ENCODE data around the gene OR13C9.
"Not testable (repeated sequence)": the region's sequence is repeated elsewhere in the genome, so short reads cannot be mapped to it uniquely, and the experiment has no call there.

The OR13C9 gene, protein sequence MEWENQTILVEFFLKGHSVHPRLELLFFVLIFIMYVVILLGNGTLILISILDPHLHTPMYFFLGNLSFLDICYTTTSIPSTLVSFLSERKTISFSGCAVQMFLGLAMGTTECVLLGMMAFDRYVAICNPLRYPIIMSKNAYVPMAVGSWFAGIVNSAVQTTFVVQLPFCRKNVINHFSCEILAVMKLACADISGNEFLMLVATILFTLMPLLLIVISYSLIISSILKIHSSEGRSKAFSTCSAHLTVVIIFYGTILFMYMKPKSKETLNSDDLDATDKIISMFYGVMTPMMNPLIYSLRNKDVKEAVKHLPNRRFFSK

DNA sequence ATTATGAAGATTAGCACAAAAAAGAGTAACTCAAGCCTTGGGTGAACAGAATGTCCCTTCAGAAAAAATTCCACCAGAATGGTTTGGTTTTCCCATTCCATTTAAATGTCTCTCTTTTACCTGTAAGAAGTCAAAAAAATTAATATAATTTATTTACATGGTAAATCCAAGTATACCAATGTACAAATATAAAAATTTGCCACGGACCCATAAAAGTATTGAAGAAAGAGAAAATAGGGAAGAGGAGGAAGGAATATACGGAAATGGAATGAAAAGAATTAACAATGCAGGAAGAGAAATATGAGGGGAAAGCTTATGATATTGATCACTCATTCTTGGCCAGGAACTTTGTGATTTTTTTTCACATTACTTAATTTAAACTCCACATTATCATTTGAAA lies at the start of gene OR13C9:
Gene OR13C9 (minus strand): TSS at position 101 of the 400 bp plus-strand sequence. CDS start 0 bp downstream, at position 101.
- no peak for DNase-seq

DNA sequence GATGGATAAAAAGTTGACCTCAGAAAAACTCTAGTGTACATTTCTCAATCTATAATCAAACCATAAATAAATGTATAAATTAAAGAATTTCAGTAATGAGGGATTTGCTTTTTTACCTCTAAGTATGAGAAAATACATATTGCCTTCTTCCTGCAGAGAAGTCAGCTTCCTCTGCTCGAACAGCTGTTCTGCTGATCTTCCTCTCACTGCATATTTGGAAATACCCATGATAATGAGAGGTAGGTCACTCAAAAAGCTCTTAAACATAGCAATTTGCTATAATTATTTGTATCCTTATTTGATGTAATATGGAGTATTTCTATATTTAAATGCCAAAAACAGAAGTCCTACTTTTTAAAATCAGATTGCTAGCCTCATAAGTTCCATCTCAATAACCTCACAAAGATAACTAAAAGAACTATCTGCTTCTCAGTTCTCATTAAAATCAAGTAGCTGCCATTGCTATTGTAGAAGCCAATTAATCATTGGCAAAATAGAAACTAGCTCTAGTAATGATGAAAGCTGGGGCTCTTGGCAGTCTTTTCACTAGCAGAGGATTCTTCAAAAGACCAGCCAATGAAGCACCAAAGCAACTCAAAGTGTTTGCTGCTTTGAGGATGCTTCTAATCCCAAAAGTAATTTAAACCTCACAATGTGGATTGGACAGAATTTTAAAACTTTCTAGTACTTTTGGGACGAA lies 40.6 kb upstream of the OR13C9 start:
- DNase-seq = no peak

GRCh38 chr9:104635456-104635855 lies 17.5 kb upstream of the OR13C9 start:
- no peak for DNase-seq

DNA sequence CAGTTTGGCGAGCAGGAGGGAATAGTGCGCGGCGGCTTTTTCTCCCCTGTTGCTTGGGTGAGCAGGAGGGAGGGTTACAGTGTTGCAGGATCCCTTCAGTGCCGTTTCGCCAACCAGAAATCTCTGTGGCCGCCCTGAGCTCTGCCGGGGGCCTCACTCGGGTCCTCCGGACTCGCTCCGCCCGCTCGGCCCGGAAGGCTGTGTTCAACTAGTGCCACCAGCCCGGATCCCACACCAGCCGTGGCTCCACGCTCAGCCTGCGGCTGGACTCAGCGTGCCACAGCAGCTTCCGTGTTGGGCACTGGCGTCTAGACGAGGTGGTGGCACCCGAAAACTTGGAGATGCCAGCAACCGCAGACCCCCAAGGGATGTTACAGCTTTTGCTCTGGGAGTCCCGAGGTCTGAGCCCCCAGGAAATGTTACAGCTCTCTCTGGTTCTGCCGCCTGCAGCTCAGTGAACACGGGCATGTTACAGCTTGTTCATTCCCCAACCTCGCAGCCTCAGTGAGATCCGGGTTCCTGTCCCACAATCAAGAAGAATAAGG lies 16.0 kb upstream of the OR13C9 start:
- no peak for DNase-seq

GRCh38 chr9:104625964-104626363 lies 8.0 kb upstream of the OR13C9 start:
- not testable (repeated sequence) for DNase-seq

DNA sequence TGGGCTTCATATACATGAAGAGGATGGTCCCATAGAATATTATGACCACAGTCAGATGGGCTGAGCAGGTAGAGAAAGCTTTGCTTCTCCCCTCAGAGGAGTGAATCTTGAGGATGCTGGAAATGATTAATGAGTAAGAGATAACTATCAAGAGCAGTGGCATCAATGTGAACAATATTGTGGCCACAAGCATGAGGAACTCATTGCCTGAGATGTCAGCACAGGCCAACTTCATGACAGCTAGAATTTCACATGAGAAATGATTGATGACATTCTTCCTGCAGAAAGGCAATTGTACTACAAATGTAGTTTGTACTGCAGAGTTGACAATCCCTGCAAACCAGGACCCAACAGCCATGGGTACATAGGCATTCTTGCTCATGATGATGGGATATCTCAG lies 586 bp downstream of the OR13C9 start:
- no peak for DNase-seq

DNA sequence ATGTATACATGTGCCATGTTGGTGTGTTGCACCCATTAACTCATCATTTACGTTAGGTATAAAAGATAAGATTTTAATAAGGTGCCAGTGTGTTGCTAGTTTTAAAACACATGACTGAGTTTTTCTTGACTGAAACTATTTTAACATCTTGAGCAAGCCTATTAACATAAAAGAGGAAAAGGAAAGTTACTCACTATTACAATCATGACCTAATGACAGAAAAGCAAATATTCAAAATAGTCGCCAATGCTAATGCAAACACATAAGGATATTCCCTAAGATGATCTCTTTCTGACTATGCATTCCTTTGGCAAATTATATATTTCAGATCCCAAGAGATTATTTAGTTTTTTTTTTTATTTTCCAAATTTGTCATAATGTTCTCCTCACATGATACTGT lies 6.8 kb downstream of the OR13C9 start:
- no peak for DNase-seq

DNA sequence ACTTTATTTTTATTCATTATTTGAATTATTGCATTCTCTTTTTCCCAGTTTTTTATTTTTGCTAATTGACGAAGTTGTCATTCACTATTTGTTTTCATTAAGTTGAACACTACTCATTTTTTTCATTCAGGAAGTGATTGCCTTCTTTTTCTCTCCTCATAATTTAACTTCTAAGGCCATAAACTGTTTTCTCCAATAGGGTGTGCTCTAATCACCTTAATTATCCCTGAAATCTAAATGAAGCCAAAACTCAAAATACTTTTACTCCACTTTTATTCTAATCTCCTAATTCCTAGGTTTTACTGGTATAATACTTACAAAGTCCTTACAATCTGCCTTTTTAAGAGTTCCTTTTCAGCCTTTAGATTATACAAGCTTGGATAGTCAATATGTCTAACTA lies 9.7 kb downstream of the OR13C9 start:
- DNase-seq = no peak

GRCh38 chr9:104606152-104606551 lies 11.9 kb downstream of the OR13C9 start:
- no peak for DNase-seq

GRCh38 chr9:104605527-104605926 lies 12.5 kb downstream of the OR13C9 start, which contains the start of gene OR13C2:
Gene OR13C2, minus strand, starts transcription at chr9:104605627. Its CDS starts 0 bp downstream, at chr9:104605627.
- DNase-seq = not testable (repeated sequence)

- DNase-seq = no peak
Observed at GRCh38 chr9:104604801-104605200, 13.2 kb downstream of the OR13C9 start.

GRCh38 chr9:104599313-104599712 lies 18.7 kb downstream of the OR13C9 start, which contains the start of gene OR13C5:
Gene OR13C5, minus strand, starts transcription at chr9:104599413. Its CDS starts 0 bp downstream, at chr9:104599413.
- not testable (repeated sequence) for DNase-seq

- not testable (repeated sequence) for DNase-seq
Observed at GRCh38 chr9:104598749-104599148, 19.3 kb downstream of the OR13C9 start.

- no peak for DNase-seq
Observed at GRCh38 chr9:104589626-104590025, 28.4 kb downstream of the OR13C9 start.

- DNase-seq = no peak
Observed at GRCh38 chr9:104586496-104587180, 31.4 kb downstream of the OR13C9 start.

GRCh38 chr9:104580562-104580961 lies 37.4 kb downstream of the OR13C9 start:
- no peak for DNase-seq

- DNase-seq = no peak
Observed at GRCh38 chr9:104577263-104577662, 40.7 kb downstream of the OR13C9 start.

GRCh38 chr9:104575456-104575855 lies 42.5 kb downstream of the OR13C9 start:
- no peak for DNase-seq

DNA sequence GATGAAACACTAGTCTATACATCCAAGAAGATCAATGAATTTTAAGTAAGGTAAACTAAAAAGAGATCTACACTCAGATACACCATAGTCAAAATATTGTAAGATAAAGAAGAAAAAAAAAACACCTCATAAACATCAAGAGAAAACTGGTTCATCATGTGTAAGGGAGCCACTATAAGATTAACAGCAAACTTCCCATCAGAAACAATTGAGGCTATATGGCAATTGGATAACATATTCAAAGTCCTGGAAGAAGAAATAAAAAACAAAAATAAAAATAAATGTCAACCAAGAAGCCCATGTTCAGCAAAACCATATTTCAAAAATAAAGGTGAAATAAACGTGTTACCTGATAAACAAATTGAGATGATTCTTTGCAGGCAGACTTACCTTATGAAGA lies 45.4 kb downstream of the OR13C9 start:
- DNase-seq = no peak

GRCh38 chr9:104568868-104569267 lies 49.1 kb downstream of the OR13C9 start, which contains the start of gene OR13C8:
Gene OR13C8, plus strand, starts transcription at chr9:104569168. Its CDS starts 0 bp downstream, at chr9:104569168.
- no peak for DNase-seq
